Stromal cell of bone marrow (primary cell): ENCODE measurements around the gene SERP2.
"Not testable (repeated sequence)": the region's sequence is repeated elsewhere in the genome, so short reads cannot be mapped to it uniquely, and the experiment has no call there.

Source experiments
- DNase-seq: peaks from one replicate; pipeline ENCODE4 v3.0.0-alpha.2; 2012; ENCODE audit warnings: low read depth

Gene SERP2

DNA sequence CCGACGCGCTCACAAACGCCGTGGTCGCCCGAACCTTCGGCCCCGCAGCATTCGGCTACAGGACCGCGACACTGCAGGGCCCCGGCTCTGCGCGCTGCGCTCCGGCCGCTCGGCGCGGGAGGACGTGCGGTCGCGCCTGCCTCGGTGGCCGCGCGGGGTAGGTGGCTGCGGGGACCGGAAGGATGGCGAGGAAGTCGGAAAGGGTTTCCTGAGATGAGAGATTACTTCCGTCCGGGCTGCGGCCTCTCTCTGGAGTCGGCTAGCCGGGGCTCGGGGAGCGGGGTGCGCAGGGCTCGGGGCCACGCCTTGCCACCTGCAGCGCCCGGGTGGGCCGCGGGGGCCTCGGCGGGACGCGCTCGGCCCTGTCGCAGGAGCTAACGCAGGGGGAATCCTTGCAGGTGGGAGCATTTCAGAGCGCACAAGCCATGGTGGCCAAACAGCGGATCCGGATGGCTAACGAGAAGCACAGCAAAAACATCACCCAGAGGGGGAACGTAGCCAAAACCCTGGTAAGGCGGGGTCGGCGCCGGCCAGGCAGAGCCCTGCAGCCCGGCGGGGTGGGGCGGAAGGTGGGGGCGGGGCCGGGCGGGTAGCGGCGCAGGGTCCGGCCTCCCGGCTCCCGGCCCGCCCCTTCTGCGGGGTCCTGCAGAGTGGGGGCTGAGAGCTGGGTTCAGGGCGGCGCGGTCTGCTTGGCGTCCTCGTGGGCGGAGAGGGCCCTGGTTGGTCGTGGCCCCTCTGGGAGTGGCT lies at the start of gene SERP2:
SERP2 (plus strand) TSS at position 224 of the 747 bp plus-strand sequence; CDS start at position 426, 202 bp downstream.
- DNase-seq, result no peak

DNA sequence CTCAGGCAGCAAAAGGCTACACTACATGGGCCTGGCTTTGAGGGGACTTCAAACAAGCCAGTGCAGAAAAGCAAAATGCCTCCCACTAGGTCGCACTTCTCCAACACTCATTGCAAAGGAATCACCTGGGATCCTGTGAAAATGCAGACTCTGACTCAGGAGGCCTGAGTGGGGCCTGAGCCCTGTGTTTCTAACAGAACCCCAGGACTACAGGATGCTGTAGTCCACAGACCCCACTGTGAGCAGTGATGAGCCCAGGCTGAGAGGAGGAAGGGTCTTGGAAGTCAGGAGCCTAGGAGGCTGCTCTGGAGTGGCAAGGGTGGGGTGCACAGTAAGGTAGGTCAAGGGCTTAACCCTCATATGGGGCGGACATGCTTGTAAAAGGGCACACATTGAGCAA lies 46.7 kb upstream of the SERP2 start:
- no peak for DNase-seq

GRCh38 chr13:44329041-44329440 lies 44.6 kb upstream of the SERP2 start:
- DNase-seq, result not testable (repeated sequence)

GRCh38 chr13:44329909-44330545 lies 43.6 kb upstream of the SERP2 start:
- no peak for DNase-seq

- DNase-seq, result peak; percentile 57
Measured at GRCh38 chr13:44331446-44331845, 42.2 kb upstream of the SERP2 start.

DNA sequence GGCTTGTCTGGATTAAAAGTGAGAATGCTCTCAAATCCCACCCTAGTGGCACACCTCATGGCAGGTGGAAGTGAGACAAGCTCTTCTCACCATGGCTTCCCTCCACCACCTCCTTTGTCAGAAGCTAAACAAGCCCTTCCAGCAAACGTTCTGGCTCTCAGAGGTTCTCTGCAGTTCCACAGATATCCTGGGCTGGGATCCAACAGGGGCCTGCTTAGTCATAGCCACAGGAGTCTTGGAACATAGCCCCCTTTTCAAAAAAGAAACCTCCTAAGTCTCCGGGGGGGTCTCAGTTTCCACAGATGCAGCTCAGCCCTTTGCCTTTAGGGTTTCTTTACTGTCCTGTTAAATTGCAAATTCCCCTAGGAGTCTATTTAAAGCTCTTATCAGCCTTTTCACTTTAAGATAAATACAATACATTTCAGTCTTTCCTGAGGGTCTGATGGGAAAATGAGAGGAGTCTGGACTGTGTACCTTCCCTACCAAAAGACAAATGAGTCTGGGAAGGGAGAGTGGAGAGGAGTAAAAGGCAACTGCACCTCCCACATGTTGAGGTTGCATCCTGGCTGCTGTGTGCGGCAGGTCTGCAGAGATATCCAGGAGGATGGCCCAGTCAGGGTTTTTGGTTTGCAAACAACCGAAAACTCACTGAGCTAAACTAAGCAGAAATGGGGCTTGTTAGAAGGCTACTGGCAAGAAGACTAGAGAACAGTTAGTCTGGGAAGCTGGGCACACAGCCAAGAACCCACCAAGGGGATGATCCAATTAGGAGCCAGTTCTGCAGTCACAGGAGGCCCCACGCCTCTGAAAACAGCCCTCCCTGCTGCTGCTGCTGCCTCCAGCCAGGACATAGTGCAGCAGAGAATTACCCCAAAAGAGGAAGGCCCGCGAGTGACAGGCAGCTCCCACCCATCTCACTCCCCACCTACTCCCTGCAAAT lies 41.4 kb upstream of the SERP2 start:
- DNase-seq, result peak; percentile 89

GRCh38 chr13:44333950-44334655 lies 39.5 kb upstream of the SERP2 start:
- DNase-seq, result no peak

DNA sequence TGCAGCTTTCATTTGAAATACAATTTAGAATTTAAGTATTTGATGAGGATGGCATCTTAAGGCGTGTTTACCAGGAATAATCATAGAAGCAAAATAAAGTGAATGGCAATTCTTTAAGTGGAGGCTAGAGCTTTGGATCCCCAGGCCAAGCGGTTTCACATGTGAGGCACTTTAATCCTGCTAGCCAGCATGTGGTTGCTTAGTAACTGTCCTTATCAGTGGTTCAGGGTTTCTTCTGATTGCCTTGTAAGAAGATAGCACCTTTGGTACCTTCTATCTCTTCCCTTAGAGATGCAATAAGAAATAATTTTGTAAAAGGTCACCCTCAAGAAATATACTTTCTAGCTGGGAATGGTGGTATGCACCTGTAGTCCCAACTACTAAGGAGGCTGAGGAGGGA lies 38.9 kb upstream of the SERP2 start:
- no peak for DNase-seq

GRCh38 chr13:44336934-44337333 lies 36.7 kb upstream of the SERP2 start:
- DNase-seq, result no peak

GRCh38 chr13:44337581-44337980 lies 36.0 kb upstream of the SERP2 start:
- DNase-seq, result no peak

DNA sequence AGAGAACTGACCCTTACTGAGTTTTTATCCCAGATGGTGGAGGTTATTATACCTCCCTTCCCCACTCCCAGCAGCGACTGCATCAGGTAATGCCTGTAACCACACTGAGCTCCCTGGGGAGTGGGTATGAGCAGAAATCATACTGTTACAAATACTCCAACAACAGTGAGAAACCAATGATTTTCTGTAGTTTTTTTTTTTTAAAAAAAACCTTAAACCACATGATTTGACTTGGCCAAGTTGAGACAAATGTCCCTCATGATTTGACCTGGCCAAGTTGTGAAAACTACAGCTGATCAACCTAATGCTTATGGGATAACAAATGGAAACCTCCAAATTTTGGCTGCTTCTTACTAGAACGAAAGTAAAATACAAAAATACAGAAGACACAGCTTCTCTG lies 33.1 kb upstream of the SERP2 start:
- DNase-seq, result no peak

- no peak for DNase-seq
Measured at GRCh38 chr13:44342741-44343140, 30.9 kb upstream of the SERP2 start.

GRCh38 chr13:44346534-44346933 lies 27.1 kb upstream of the SERP2 start:
- DNase-seq, result no peak

- DNase-seq, result no peak
Measured at GRCh38 chr13:44347301-44347700, 26.3 kb upstream of the SERP2 start.

DNA sequence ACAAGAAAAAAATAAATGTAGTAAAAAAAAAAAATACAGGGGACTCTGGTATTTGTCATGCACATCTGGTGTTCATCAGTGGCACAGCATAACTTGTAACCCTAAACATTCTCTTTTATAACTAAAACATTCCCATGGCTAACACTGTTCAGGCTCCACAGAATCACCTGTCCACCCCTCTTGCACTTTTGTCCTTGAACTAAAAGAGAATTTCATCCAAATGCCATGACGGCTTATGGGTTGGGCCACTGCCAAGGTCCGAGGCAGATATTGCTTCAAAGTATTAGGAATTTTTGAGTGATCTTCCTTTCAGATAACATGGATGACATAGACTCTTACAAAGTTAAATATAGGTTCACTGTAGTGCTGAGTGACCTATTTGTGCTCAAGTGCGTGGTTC lies 25.7 kb upstream of the SERP2 start:
- no peak for DNase-seq

DNA sequence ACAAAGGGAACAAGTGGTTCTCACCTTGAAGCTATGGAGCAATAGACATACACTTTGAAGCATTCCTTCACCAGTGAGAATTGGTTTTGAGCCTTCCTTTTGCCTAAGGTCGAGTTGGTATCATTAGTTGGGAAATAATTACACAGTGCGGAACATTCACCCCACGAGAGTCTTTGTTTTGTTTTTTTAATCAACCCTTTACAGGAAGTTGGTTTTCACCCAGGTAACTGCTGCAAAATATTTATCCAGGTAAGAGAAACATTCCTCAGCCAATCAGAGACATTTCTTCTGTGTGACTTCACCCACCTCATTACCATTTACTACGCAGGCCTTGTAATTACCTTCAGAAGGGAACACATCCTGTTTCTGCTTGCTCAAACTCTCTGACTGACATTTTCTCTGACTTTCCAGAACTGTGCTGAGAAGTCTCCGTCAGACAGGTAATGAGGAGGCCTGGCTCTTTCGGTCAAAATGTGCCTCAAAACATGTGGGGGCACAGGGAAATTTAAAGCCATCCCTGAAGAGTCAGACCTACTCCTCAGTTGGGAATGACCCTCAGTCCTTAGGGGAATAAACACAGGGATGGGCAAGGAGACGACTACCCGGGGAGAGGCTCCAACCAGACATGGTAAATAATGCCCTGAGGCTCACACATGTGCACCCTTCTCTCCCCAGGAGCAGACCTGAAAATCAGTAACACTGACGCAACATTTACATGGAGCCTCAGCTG lies 22.7 kb upstream of the SERP2 start:
- DNase-seq, result no peak

DNA sequence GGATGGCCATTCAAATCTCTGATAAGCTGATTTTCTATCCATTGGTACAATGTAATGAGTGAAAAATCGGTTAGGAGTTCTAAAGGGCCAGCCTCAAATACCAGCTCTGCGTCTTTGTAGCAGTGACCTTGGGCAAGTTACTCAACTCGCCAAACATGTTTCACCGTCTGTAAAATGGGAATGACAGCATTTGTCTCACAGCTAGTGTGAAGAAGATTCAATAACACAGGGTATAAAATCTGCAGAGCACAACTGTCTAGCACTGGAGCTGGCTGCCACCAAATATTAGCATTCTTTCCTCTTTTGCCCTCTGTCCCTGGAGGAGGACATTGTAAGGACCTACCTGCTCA lies 22.1 kb upstream of the SERP2 start:
- DNase-seq, result no peak

DNA sequence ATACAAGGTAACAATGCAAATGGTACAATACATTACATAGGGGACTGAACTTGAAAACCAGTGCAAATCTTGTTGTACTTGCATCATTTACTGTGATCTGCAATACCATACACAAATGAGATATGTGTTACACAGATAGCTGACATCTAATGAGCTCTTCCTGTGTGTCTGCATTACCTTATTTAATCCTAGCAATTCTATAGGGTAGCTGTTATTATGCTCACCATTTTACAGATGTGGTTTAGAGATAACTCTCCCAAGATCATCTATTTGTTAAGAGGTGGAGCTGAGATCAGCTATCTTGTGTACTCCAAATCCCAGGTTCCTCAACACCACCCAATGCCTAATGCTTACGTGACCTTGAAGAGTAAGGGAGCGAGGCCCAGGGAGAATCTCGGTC lies 21.4 kb upstream of the SERP2 start:
- DNase-seq, result no peak

DNA sequence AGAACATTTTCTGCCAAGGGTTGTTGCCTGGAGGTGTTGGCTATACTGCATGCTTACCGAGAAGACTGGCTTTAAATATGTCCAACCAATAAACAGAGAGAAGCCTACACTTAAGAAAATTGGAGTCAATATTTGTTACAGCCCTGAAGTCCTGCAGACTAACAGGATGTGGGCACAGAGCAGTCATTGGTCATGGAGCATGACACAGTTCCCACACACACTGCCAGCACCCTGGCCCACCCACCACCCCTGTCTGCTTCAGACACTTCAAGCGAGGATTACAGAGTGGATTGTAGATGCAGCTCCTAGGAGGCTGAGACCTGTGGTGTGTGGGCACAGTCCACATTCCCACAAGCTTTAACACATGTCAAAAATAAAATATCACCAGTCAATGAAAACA lies 21.0 kb upstream of the SERP2 start:
- no peak for DNase-seq

- DNase-seq, result no peak
Measured at GRCh38 chr13:44354331-44354730, 19.3 kb upstream of the SERP2 start.

DNA sequence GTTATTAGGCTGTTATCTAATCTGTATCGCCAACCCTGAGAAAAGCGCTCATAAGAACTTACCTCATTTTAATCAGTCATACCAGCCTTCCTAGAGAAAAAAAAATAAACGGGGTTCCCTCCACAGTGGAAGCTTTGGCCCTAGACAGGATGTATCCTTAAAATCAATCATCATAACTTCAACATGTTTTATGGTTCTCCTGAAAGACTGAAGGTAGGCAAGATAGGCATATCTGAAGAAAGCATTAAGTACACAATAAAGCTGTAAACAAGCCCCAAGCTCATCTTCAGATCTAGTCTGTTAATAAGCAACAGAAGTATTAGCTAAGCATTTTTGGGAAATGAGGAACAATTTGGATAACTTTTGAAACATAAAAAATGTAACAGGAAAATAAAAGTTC lies 18.7 kb upstream of the SERP2 start:
- DNase-seq, result no peak

- DNase-seq, result no peak
Measured at GRCh38 chr13:44355621-44356020, 18.0 kb upstream of the SERP2 start.
